ENCODE data around the gene CNNM4.

The CNNM4 gene

GRCh38 chr2:96841701-96842495, 81.2 kb downstream of the CNNM4 start:
- H3K4me3 ChIP-seq (ENCODE audit: low read depth, low read length), result no peak overlapping the region
- DNase-seq (ENCODE audit: low read depth), result no peak
- no peak for TF ChIP-seq CTCF (IDR thresholded peaks at IDR 0.05; ENCODE audit: insufficient read depth, low read depth, low read length, missing control alignments)

- no peak for TF ChIP-seq CTCF (IDR thresholded peaks at IDR 0.05; ENCODE audit: insufficient read depth, low read depth, low read length, missing control alignments)
- H3K4me3 ChIP-seq (ENCODE audit: low read depth, low read length), result no peak overlapping the region
- no peak for DNase-seq (ENCODE audit: low read depth)
These were observed 81.9 kb downstream of the CNNM4 start for GRCh38 chr2:96842600-96842999.

- no peak for DNase-seq (ENCODE audit: low read depth)
- H3K4me3 ChIP-seq (ENCODE audit: low read depth, low read length), result no peak within 1 kb of the TSS
- TF ChIP-seq CTCF (IDR thresholded peaks at IDR 0.05; ENCODE audit: insufficient read depth, low read depth, low read length, missing control alignments), result no peak
These were observed 83.0 kb downstream of the CNNM4 start, which contains the start of gene ANKRD23 for GRCh38 chr2:96843538-96844268. TSS of gene ANKRD23 (minus strand) at chr2:96844021. CDS start at chr2:96843992, 29 bp downstream.

- no peak for DNase-seq (ENCODE audit: low read depth)
- no peak for TF ChIP-seq CTCF (IDR thresholded peaks at IDR 0.05; ENCODE audit: insufficient read depth, low read depth, low read length, missing control alignments)
- H3K4me3 ChIP-seq (ENCODE audit: low read depth, low read length), result no peak overlapping the region
These were observed 83.7 kb downstream of the CNNM4 start for GRCh38 chr2:96844405-96844808.

- DNase-seq (ENCODE audit: low read depth), result no peak
These were observed 86.1 kb downstream of the CNNM4 start for GRCh38 chr2:96846825-96847224.

GRCh38 chr2:96847586-96847985, 86.9 kb downstream of the CNNM4 start:
- DNase-seq (ENCODE audit: low read depth), result no peak
- no peak for TF ChIP-seq CTCF (IDR thresholded peaks at IDR 0.05; ENCODE audit: insufficient read depth, low read depth, low read length, missing control alignments)
- no peak overlapping the region for H3K4me3 ChIP-seq (ENCODE audit: low read depth, low read length)

More at GRCh38 chr2:96846825-96847224, 86.1 kb downstream of the CNNM4 start:
- TF ChIP-seq CTCF (IDR thresholded peaks at IDR 0.05; ENCODE audit: insufficient read depth, low read depth, low read length, missing control alignments), result no peak
- H3K4me3 ChIP-seq (ENCODE audit: low read depth, low read length), result no peak overlapping the region
